Activated T-cell treated with anti-CD3 and anti-CD28 coated beads for 24 hours (primary cell): Measurements from ENCODE around the gene LRRC23.
A peak's percentile ranks its signal among the peaks of the same experiment; 100 is the strongest.
"Not testable (repeated sequence)": the region's sequence is repeated elsewhere in the genome, so short reads cannot be mapped to it uniquely, and the experiment has no call there.

Experiments used
- DNase-seq: peaks from one replicate; pipeline ENCODE4 v3.0.0-alpha.2; 2020; ENCODE audit warnings: low read depth

LRRC23 gene

GRCh38 chr12:6904280-6905276, at the start of gene LRRC23:
Gene LRRC23 (plus strand): TSS chr12:6904822. CDS start chr12:6905634, 812 bp downstream.
- DNase-seq: peak; percentile 95

DNA sequence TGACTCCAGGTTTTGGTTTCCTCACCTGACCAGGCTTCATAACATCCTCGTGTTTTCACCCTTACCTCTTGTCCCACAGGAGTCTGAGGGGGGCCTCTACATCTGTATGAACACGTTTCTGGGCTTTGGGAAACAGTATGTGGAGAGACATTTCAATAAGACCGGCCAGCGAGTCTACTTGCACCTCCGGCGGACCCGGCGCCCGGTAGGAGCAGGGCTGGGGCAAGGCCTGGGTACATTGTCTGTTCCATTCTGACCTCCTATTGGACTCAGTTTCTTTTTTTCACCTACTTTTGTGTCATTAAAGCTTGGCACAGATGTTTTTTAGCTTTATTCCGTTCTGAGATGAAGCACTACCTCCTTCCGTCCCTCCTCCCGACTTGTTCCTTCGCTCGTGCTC, 49.3 kb upstream of the LRRC23 start:
- no peak for DNase-seq

- no peak for DNase-seq
Measured at GRCh38 chr12:6858799-6859198, 45.8 kb upstream of the LRRC23 start.

DNA sequence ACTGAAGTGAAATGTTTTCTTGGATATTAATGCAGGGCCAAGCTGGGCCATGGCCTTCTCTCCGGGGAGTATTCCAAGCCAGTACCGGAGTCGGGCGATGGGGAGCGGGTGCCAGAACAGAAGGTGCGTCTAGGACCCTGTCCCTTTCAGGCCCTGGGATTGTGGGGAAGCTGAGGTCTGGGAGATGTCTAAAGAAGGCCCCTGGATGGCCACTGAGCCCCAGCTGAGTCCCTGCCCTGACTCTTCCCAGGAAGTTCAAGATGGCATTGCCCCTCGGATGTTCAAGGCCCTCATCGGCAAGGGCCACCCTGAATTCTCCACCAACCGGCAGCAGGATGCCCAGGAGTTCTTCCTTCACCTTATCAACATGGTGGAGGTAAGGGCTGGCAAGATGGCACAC, 44.5 kb upstream of the LRRC23 start:
- no peak for DNase-seq

GRCh38 chr12:6860942-6861341, 43.7 kb upstream of the LRRC23 start:
- DNase-seq: no peak

GRCh38 chr12:6861391-6861790, 43.2 kb upstream of the LRRC23 start:
- no peak for DNase-seq

GRCh38 chr12:6863033-6863432, 41.6 kb upstream of the LRRC23 start:
- DNase-seq: no peak

DNA sequence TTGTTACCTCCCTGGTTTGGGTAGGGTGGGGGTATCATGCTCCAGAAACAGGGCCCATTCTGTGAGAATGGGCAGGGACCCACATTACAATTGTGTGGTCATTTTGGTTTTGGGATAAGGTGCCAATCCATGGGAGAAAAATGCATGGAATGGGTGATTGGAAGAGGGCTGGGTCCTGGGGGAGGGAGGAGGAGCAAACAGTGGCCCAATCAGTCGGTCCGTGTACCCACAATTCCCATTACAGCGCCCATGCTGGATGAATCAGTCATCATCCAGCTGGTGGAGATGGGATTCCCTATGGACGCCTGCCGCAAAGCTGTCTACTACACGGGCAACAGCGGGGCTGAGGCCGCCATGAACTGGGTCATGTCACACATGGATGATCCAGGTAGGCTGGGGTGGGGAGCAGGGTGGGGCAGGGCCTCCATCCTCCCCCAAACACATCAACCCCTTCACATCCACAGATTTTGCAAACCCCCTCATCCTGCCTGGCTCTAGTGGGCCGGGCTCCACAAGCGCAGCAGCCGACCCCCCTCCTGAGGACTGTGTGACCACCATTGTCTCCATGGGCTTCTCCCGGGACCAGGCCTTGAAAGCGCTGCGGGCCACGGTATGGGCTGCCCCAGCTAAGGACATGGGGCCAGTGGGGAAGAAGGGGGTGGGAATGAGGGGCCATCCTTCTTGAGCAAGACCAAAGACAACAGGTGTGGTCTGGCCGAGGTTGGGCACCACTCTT, 40.9 kb upstream of the LRRC23 start:
- no peak for DNase-seq

GRCh38 chr12:6865307-6865706, 39.3 kb upstream of the LRRC23 start:
- not testable (repeated sequence) for DNase-seq

DNA sequence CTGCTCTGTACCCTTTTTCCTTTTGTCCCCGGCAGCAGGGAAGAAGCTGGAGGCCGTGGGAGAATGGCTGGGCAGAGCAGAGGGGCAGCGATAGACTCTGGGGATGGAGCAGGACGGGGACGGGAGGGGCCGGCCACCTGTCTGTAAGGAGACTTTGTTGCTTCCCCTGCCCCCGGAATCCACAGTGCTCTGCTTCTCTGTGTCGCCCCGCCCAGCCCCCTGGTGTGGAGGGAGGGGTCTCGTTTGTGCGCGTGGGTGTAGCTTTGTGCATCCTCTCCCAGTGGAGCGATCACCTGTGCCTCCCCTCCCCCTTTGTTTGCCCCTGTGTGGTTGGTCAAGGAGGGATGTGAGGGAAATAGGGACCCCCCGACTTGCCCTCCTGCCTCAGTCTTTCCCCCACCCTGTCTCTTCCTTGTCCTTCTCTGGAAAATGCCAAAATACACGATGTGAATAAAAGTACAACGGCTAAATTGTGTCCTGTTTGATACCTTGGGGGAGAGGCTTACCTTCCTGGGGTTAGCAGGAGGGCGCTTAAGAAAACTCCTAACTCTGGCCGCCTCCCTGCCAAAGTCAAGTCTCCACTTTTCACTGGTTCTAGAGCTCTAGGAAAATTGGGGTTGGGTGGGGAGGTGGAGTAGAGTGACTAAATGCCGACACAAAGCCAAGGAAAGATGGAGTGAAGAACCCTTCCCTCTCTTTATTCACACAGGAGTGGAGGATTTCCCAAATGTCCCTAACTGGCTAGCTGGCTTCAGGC, 38.3 kb upstream of the LRRC23 start:
- DNase-seq: no peak

- no peak for DNase-seq
Measured at GRCh38 chr12:6866920-6867412, 37.7 kb upstream of the LRRC23 start.

DNA sequence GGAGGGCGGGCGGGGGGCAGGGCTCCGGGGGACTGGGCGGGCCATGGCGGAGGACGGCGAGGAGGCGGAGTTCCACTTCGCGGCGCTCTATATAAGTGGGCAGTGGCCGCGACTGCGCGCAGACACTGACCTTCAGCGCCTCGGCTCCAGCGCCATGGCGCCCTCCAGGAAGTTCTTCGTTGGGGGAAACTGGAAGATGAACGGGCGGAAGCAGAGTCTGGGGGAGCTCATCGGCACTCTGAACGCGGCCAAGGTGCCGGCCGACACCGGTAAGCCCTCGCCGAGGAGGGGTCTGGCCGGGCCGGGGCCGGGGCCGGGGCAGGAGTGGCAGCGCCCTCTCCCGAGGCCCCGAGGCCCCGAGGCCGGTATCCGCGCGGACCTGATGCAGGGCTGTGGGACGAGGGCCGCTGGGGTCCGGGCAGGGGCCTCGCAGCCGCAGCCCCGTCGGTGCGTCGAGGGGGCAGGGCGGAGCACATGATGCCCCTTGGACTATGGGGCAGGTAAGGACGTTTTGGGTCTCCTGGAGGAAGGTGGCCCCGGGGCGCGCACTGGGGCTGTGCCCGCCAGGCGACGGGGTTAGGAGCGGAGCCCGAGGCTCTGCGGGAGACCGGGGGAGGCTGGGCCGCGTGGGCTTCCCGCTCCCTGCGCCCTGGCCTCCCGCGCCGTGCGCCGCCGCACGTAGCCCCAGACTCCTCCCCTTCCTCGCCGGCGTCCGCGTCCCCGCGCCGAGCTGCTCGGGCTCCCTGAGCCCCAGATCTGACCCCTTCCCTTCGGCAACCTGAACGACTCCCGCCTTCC, 37.0 kb upstream of the LRRC23 start, which contains the start of gene TPI1:
Gene TPI1, plus strand, starts transcription at position 119 of the 798 bp plus-strand sequence. Its CDS starts 36 bp downstream, at position 155.
- DNase-seq: peak; percentile 72

DNA sequence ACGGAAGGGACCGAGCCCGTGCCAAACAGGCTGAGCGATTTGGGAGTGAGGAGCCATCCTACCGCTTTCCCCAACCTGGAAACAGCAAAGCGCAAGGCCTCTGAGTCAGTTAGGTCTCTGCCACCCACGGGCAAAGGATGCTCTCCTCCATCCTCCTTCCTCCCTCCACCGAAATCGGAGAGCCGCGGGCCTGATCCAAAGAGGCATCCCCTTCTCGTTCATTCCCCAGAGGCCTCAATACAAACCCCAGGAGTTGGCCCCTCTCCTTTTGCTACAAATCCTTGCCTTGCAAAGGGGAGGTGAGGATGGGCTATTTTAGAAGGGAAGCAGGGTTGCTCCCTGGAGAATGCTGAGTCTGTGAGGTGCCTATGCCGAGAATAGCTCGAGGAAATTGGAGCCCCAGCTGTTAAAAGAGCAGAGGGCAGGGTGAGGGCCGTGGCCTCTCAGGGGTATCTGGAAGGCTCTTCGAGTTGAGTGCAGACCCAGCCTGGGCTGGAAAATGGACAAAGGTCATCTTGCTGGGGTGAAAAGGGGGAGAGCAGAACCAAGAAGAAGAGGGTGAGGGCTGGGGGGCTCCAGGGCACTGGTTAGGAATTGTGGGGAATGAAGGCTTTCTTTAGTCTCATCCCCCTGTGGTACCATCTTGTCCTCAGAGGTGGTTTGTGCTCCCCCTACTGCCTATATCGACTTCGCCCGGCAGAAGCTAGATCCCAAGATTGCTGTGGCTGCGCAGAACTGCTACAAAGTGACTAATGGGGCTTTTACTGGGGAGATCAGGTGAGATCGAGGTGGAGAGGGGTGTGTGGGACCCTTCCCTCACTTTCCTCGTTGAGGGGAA, 36.2 kb upstream of the LRRC23 start:
- no peak for DNase-seq

DNA sequence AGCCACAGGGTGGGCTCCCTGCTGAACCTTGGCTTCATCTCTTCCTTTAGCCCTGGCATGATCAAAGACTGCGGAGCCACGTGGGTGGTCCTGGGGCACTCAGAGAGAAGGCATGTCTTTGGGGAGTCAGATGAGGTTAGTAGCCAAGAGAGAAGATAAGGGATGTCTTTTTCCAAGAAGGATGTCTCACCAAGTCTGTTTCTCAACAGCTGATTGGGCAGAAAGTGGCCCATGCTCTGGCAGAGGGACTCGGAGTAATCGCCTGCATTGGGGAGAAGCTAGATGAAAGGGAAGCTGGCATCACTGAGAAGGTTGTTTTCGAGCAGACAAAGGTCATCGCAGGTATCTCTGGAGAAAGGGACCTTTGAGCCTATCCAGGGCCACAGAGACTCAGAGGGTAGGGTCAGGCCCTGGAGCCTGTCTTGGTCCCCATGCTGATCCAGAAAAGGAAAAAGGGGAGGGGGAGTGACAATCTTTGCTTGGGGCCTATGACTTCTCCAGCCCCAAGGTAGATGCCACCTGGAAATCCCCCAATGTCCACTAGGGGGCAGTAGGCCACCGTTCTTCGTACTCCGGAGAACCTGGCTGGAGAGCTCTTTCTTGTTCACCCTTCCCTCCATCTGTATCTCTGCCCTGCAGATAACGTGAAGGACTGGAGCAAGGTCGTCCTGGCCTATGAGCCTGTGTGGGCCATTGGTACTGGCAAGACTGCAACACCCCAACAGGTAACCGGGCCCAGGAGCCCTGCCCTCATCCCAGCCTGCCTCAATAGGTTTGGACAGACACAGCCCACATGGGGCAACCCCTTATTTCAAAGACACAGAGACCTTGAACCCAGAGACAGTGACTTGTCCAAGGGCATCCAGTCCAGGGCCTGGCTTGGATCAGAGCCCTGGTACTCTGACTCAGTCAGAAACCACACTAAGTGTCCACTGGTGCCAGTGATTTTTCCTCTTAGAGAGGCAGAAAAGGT, 35.3 kb upstream of the LRRC23 start:
- DNase-seq: peak; percentile 72

DNA sequence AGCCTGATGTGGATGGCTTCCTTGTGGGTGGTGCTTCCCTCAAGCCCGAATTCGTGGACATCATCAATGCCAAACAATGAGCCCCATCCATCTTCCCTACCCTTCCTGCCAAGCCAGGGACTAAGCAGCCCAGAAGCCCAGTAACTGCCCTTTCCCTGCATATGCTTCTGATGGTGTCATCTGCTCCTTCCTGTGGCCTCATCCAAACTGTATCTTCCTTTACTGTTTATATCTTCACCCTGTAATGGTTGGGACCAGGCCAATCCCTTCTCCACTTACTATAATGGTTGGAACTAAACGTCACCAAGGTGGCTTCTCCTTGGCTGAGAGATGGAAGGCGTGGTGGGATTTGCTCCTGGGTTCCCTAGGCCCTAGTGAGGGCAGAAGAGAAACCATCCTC, 34.3 kb upstream of the LRRC23 start:
- not testable (repeated sequence) for DNase-seq

DNA sequence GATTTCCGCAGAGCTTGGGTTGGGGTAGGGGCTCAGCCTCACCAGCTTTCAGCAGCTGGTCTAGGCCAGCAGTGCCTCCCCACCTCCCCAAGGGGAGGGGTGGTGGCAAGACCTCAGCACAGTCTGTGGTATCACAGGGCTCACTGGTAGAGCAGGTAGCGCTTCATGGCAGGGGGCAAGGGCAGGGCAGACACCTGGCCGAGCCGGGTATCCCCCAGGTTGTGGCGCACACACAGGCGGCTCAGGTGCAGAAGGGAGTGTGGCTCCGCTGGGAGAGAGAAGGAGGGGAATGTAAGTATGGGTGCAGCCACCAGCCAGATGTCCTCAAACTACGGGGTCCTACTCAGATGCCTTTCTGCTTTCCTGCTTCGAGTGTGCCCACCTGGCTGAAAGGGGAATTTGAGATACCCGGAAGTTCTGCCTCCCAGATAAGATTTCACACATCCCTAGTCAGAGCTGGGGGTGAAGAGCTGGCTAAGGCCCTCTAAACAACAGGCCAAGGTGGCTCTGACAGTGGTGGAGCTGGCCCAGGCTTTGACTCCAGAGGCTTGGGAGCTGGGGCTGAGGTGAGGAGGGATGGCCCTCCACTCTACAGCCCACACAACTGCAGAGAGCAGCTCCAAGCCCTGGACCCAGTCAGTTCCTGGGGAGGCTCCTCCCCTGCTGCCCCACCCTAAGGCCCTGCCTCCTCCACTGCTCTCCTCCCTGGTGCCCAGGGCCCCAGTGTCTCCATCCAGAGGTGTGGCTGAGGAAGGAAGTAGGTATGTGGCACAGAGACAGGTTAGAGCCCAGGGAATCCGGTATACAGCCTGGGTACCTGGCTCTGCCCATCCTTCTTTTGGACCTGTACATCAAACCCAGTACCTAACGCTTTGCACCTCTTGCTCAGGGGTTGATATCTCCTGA, 33.3 kb upstream of the LRRC23 start:
- no peak for DNase-seq

- peak; percentile 82 for DNase-seq
Measured at GRCh38 chr12:6872073-6873048, 32.3 kb upstream of the LRRC23 start.
